T-cell (primary cell): ENCODE data around the gene ATP7A. TPM values are rescaled to one million over a fixed set of nuclear protein-coding genes. Genes with fewer than 3 reads are reported as not detected.

Experiments used
- ATAC-seq, 4 experiments: fragments of 200-7000 bp in 3 of 4; fragments of 150-1000 bp in 1 of 4; cut with Tn5 transposase; replicated peaks in 1 of 4; 1 replicate in 3 of 4; 2 replicates in 1 of 4; pipeline ENCODE4 v1.10.0; 2021; ENCODE audit warnings: moderate library complexity in 3 of 4, mild to moderate bottlenecking in 2 of 4, moderate number of reproducible peaks in 1 of 4
- CTCF ChIA-PET, 2 donors: fragments of 300-600 bp; sonication (Branson Sonifier 250); formaldehyde crosslinking; loops; one replicate each; lab custom pipeline; 2022; ENCODE audit warnings: antibody characterized with exemption in 2 of 2; lab: Charles Lee
- POLR2A ChIA-PET, 2 donors: fragments of 300-600 bp; sonication (Branson Sonifier 250); formaldehyde crosslinking; loops; one replicate each; lab custom pipeline; 2022; ENCODE audit warnings: antibody characterized with exemption in 2 of 2; lab: Charles Lee
- DNase-seq, 35 experiments: peaks; one replicate each; pipeline versions ENCODE4 v3.0.0 to v3.0.0-alpha.2; 2013 to 2023
- H3K27ac ChIP-seq: one replicate; pipeline ENCODE4 v1.5.1; 2013; ENCODE audit warnings: low read length
- H3K27me3 ChIP-seq, 2 experiments: replicated peaks in 1 of 2; 1 replicate in 1 of 2; 2 replicates in 1 of 2; pipeline versions ENCODE4 v1.6.1 to v1.7.0; 2013; ENCODE audit warnings: low read length in 1 of 2, mixed read lengths in 1 of 2; ENCODE audit not compliant: control insufficient read depth in 2 of 2, insufficient read depth in 2 of 2; ENCODE audit errors: extremely low read depth in 1 of 2
- H3K36me3 ChIP-seq, 2 donors: 1 replicate in 1 of 2; 2 replicates in 1 of 2; pipeline versions ENCODE4 v1.6.1 to v1.7.0; 2013; ENCODE audit warnings: low read length in 1 of 2; ENCODE audit not compliant: control insufficient read depth in 2 of 2, insufficient read depth in 1 of 2; ENCODE audit errors: extremely low read depth in 1 of 2
- H3K4me1 ChIP-seq, 2 experiments: 1 replicate in 1 of 2; 2 replicates in 1 of 2; pipeline versions ENCODE4 v1.6.1 to v1.7.0; 2013; ENCODE audit warnings: low read length in 2 of 2, mixed read lengths in 1 of 2; ENCODE audit not compliant: insufficient read depth in 2 of 2, control insufficient read depth in 1 of 2; ENCODE audit errors: extremely low read depth in 1 of 2
- H3K4me3 ChIP-seq, 2 donors: 1 replicate in 1 of 2; 2 replicates in 1 of 2; pipeline versions ENCODE4 v1.5.1 to v1.7.0; 2013; ENCODE audit warnings: mild to moderate bottlenecking in 2 of 2, low read length in 1 of 2, moderate library complexity in 1 of 2; ENCODE audit not compliant: control insufficient read depth in 1 of 2; ENCODE audit errors: extremely low read depth in 1 of 2
- H3K9me3 ChIP-seq: 2 replicates; pipeline ENCODE4 v1.7.0; 2013
- H3K27ac Mint-ChIP-seq, 2 donors: one replicate each; pipeline ENCODE4 v1.8.0; 2020 to 2021; ENCODE audit warnings: mild to moderate bottlenecking in 2 of 2, mixed read lengths in 2 of 2
- H3K27me3 Mint-ChIP-seq, 2 donors: one replicate each; pipeline ENCODE4 v1.8.0; 2021 to 2022; ENCODE audit warnings: mixed read lengths in 2 of 2
- H3K36me3 Mint-ChIP-seq: one replicate; pipeline ENCODE4 v1.8.0; 2021; ENCODE audit warnings: mixed read lengths
- H3K4me1 Mint-ChIP-seq, 3 donors: one replicate each; pipeline ENCODE4 v1.8.0; 2020 to 2022; ENCODE audit warnings: mixed read lengths in 3 of 3, mild to moderate bottlenecking in 1 of 3
- H3K4me3 Mint-ChIP-seq, 3 donors: one replicate each; pipeline ENCODE4 v1.8.0; 2020 to 2022; ENCODE audit warnings: mild to moderate bottlenecking in 3 of 3, mixed read lengths in 3 of 3, moderate library complexity in 3 of 3
- H3K9me3 Mint-ChIP-seq, 3 donors: one replicate each; pipeline ENCODE4 v1.8.0; 2020 to 2022; ENCODE audit warnings: mixed read lengths in 3 of 3
- WGBS: methylation state at CpG from one replicate; pipeline ENCODE4 v1.1.5; 2013; ENCODE audit warnings: missing lambda C conversion rate; ENCODE audit not compliant: insufficient coverage; 5-methylcytosine and 5-hydroxymethylcytosine counted together
- total RNA-seq, 35 experiments: library from RNA in 6 of 35; stranded (reverse) in 6 of 35; fragments of 120-200 nt in 1 of 35; gene quantifications; one replicate each; pipeline versions ENCODE4 v1.2.1 to v1.2.4 and lab custom pipeline; 2013 to 2026

The ATP7A gene
- total RNA-seq, 5 donors from 2014 or later (not counting 1 experiment from before 2014, with no cell fraction given), result 11.2 to 13.6 (median 12.7) TPM

DNA sequence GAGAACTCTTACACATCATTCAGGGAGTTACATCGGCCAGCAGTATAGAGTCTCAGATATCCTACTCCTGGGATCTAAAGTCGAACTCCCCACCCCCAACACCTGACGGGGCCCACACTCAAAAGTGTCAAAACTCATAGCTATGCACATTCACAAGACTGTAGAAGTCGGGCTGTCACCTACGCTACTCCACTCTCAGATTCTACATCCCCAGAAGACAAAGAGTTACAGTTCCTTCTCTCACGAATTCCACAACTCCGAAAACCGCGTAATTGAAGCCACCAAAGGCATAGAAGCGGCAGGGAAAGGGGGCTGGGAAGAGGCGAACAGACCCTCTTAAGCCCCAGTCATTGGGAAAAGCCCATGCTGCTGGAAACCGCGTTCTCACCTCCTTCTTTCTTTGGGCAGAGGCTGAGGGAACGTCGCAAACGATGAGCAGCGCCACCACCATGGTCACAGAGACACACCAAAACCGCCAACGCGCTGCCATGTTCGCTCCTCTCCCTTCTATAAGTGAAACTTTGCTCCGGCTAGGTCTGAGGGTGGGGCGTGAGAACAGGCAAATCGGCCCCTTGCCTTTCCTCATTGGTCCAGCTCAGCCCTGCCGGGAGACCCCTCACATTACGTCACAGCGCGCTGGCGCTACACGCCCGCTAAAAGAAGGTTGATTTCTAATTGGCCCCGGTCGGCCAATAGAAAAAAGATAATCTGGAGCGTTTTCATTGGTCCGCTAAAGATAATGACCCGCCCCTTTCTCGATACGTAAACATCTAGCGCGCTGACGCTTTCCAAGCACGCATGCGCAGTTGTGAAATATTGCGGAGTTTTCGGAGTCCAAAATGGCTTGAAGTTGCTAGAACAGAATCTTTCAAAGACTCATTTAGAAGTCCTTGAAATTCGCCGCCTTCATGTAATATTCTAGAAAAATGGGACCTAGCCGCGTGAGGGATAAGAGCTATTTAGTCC, 15.3 kb upstream of the ATP7A start, which contains the start of gene MAGT1:
TSS of gene MAGT1 (minus strand) at position 515 of the 966 bp plus-strand sequence. CDS start at position 490, 25 bp downstream.
- H3K9me3 ChIP-seq, result no peaks in the 10 kb centered on the region
- H3K4me3 ChIP-seq, result peak within 1 kb of the TSS; percentile 78 to 85
- Mint-ChIP-seq H3K4me3 (peak within 1 kb of the TSS; percentile 84 to 97 (median 97)), H3K36me3 (peaks cover 9% of the 10 kb centered on the region), H3K4me1 (peaks cover 29 to 35% (median 31%) of the 10 kb centered on the region in 3 donors), H3K27ac (peak within 1 kb of the TSS; percentile 98 to 99), H3K27me3 (no peaks in the 10 kb centered on the region), H3K9me3 (no peaks in the 10 kb centered on the region)
- peak within 1 kb of the TSS; percentile 99 for H3K27ac ChIP-seq
- no peaks in the 10 kb centered on the region for H3K36me3 ChIP-seq
- ChIA-PET CTCF (interaction anchor here (0.6 to 1.5 kb wide), 5 partner anchors 9 to 130 kb away, joined by 3 to 4 read pairs (median 3); no protein-coding TSS in a partner anchor), POLR2A (interaction anchor here (0.5 to 1.5 kb wide), 6 partner anchors 109 to 1749 kb away, joined by 3 read pairs; no protein-coding TSS in a partner anchor)
- H3K27me3 ChIP-seq, result no peaks in the 10 kb centered on the region
- peak; percentile 89 to 90 (median 90) for ATAC-seq
- peak; percentile 58 to 96 (median 90) for DNase-seq
- H3K4me1 ChIP-seq, result peaks cover 2 to 13% of the 10 kb centered on the region in 2 experiments
- 0% methylated on average over 15 of the region's 49 CpGs for WGBS

GRCh38 chrX:77899081-77899828, 11.2 kb upstream of the ATP7A start, which contains the start of gene COX7B:
TSS of gene COX7B (plus strand) at chrX:77899468. CDS start at chrX:77899554, 86 bp downstream.
- peaks cover 5 to 9% of the 10 kb centered on the region in 2 experiments for H3K4me1 ChIP-seq
- ATAC-seq (peak; percentile 66 to 72 (median 67)), DNase-seq (peak in 34 of 35 experiments; percentile 23 to 92 (median 59))
- H3K4me1 Mint-ChIP-seq, result peaks cover 19 to 29% (median 26%) of the 10 kb centered on the region in 3 donors
- no peaks in the 10 kb centered on the region for H3K9me3 Mint-ChIP-seq
- ChIA-PET CTCF (interaction anchor here (0.5 to 2.7 kb wide), 16 partner anchors 11 to 262 kb away, joined by 3 to 44 read pairs (median 3); partner anchors contain the start of gene ATP7A (in 2 of the 2)), POLR2A (interaction anchor here (0.5 to 2.0 kb wide), 15 partner anchors 9 to 1233 kb away, joined by 3 to 19 read pairs (median 4); partner anchors contain the start of genes ATP7A (in 2 of the 2), ATRX (in 1 of the 2), PGK1 (in 1 of the 2) and TAF9B (in 1 of the 2))
- H3K4me3 Mint-ChIP-seq, result peak within 1 kb of the TSS; percentile 82 to 96 (median 88)
- H3K4me3 ChIP-seq, result peak within 1 kb of the TSS; percentile 78 to 81
- H3K36me3 Mint-ChIP-seq, result peaks cover 14% of the 10 kb centered on the region
- H3K27ac Mint-ChIP-seq, result peak within 1 kb of the TSS; percentile 88 to 95
- no peaks in the 10 kb centered on the region for H3K27me3 ChIP-seq
- 1% methylated on average over 17 of the region's 28 CpGs for WGBS
- no peaks in the 10 kb centered on the region for H3K9me3 ChIP-seq
- peaks cover 0 to 16% of the 10 kb centered on the region in 2 donors for H3K36me3 ChIP-seq
- H3K27ac ChIP-seq, result peak within 1 kb of the TSS; percentile 89
- H3K27me3 Mint-ChIP-seq, result no peaks in the 10 kb centered on the region

GRCh38 chrX:77900688-77901087, 9.8 kb upstream of the ATP7A start:
- DNase-seq (no peak), ATAC-seq (no peak)
- H3K36me3 ChIP-seq, result peaks cover 0 to 20% of the 10 kb centered on the region in 2 donors
- H3K36me3 Mint-ChIP-seq, result peaks cover 18% of the 10 kb centered on the region
- H3K27me3 ChIP-seq, result no peaks in the 10 kb centered on the region
- H3K9me3 ChIP-seq, result no peaks in the 10 kb centered on the region
- H3K27ac Mint-ChIP-seq, result peak overlapping the region; percentile 32 to 88
- peak overlapping the region in 1 of 2 donors; percentile 78 for H3K4me3 ChIP-seq
- H3K4me1 Mint-ChIP-seq, result peaks cover 12 to 28% (median 24%) of the 10 kb centered on the region in 3 donors
- no CpG with 5 or more reads among the region's 1 CpG for WGBS
- H3K4me1 ChIP-seq, result peaks cover 5 to 9% of the 10 kb centered on the region in 2 experiments
- ChIA-PET CTCF (interaction anchor here (0.5 to 2.7 kb wide), 4 partner anchors 9 to 121 kb away, joined by 3 to 44 read pairs (median 6); partner anchors contain the start of gene ATP7A (in 1 of the 2)), POLR2A (interaction anchor here in 1 of 2 donors (0.9 kb wide), 1 partner anchor 10 kb away, joined by 3 read pairs; the partner anchor contains the start of gene ATP7A)
- peak overlapping the region; percentile 82 to 96 (median 88) for H3K4me3 Mint-ChIP-seq
- H3K9me3 Mint-ChIP-seq, result no peaks in the 10 kb centered on the region
- peak overlapping the region; percentile 89 for H3K27ac ChIP-seq
- no peaks in the 10 kb centered on the region for H3K27me3 Mint-ChIP-seq

DNA sequence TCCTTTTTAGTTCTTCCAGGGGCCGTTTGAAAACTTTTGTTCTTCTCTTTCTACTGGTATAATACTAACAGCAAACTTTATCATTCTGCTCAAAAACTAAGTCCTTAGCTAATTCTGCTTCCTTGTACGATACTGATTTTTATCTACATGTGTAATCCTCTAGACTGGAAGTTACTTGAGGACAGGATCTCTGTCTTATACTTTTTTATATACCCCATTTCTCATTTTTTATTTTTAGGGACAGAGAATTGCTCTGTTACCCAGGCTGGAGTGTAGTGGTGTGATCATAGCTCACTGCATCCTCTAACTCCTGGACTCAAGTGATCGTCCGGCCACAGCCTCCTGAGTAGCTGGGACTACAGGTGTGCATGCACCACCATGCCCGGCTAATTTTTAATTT, 9.0 kb upstream of the ATP7A start:
- H3K27ac Mint-ChIP-seq, result no peak overlapping the region
- no peaks in the 10 kb centered on the region for H3K27me3 Mint-ChIP-seq
- CTCF ChIA-PET, result interaction anchor here (0.6 to 0.9 kb wide), 3 partner anchors 15 to 1457 kb away, joined by 3 read pairs; no protein-coding TSS in a partner anchor
- 90% methylated on average over 2 of the region's 5 CpGs for WGBS
- Histone ChIP-seq H3K27ac (no peak overlapping the region), H3K36me3 (peaks cover 0 to 23% of the 10 kb centered on the region in 2 donors), H3K4me1 (peaks cover 5 to 9% of the 10 kb centered on the region in 2 experiments), H3K4me3 (no peak overlapping the region), H3K9me3 (no peaks in the 10 kb centered on the region), H3K27me3 (no peaks in the 10 kb centered on the region)
- H3K4me3 Mint-ChIP-seq, result peak overlapping the region; percentile 82 to 96 (median 88)
- H3K9me3 Mint-ChIP-seq, result no peaks in the 10 kb centered on the region
- POLR2A ChIA-PET, result interaction anchor here in 1 of 2 donors (0.7 to 0.9 kb wide), 2 partner anchors 9 to 204 kb away, joined by 3 to 4 read pairs; partner anchors contain the start of gene ATP7A
- H3K36me3 Mint-ChIP-seq, result peaks cover 18% of the 10 kb centered on the region
- peaks cover 12 to 27% (median 22%) of the 10 kb centered on the region in 3 donors for H3K4me1 Mint-ChIP-seq
- no peak for DNase-seq
- no peak for ATAC-seq

DNA sequence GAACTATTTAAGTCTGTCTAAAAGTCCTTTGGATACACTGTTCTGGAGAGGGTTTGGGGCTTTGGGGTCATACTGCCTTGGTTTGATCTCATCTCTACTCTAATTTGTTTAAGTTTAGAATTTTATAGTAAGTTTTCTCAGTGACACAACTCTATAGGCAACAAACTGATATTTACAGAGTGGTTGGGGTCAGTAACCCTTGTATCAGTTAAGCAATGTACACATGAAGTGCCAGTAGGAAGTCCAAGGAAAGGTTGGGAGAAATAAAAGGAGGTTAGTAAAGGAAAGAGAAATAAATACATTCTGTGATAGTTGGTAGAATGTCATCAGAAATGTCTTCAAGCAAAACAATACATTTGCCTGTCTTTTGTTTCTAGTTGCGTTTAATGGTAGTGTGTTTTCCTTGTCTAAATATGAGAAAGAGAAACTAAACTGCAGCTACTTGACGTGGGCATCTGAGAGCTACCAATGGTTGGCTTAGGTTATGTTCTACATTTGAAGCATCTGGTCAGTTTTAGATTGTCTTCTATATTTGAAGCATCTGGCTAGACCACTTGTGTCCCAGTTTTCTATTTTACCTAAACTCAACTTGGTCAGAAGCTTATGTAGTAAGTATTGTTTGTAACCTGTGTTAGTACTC, 6.9 kb downstream of the ATP7A start:
- DNase-seq, result no peak
- peak in 1 of 4 experiments; percentile 45 for ATAC-seq

More for the DNA sequence above, 6.9 kb downstream of the ATP7A start:
- H3K4me3 ChIP-seq, result no peak overlapping the region
- peak overlapping the region; percentile 42 to 80 for H3K27ac Mint-ChIP-seq
- H3K36me3 ChIP-seq, result no peaks in the 10 kb centered on the region
- H3K4me1 Mint-ChIP-seq, result peaks cover 24 to 37% (median 35%) of the 10 kb centered on the region in 3 donors
- peak overlapping the region; percentile 49 for H3K27ac ChIP-seq
- H3K36me3 Mint-ChIP-seq, result peaks cover 2% of the 10 kb centered on the region
- no CpG with 5 or more reads among the region's 2 CpGs for WGBS
- ChIA-PET CTCF (interaction anchor here in 1 of 2 donors (0.9 kb wide), 2 partner anchors 12 to 18 kb away, joined by 3 read pairs; partner anchors contain the start of gene COX7B), POLR2A (no interaction called here)
- peaks cover 0 to 3% of the 10 kb centered on the region in 2 donors for H3K27me3 Mint-ChIP-seq
- no peaks in the 10 kb centered on the region for H3K9me3 ChIP-seq
- H3K4me1 ChIP-seq, result peaks cover 3% of the 10 kb centered on the region in 2 experiments
- H3K27me3 ChIP-seq, result no peaks in the 10 kb centered on the region
- no peaks in the 10 kb centered on the region for H3K9me3 Mint-ChIP-seq
- H3K4me3 Mint-ChIP-seq, result peak overlapping the region; percentile 34 to 54 (median 43)
